Adrenal gland (tissue), 5 donors: ENCODE measurements around the gene KIF2A.

Experiments
- POLR2A ChIP-seq, 2 donors: fragments of 450-650 bp; IDR thresholded peaks; one replicate each; pipeline ENCODE4 v1.6.1; 2017; ENCODE audit warnings: antibody characterized with exemption in 2 of 2, mild to moderate bottlenecking in 2 of 2, moderate library complexity in 1 of 2
- TF ChIP-seq, protein P1 (sequence below), 6 experiments: fragments of 450-650 bp in 4 of 6; fragments of 200-600 bp in 2 of 6; sonication (generic) in 1 of 6; IDR thresholded peaks; 1 replicate in 5 of 6; 2 replicates in 1 of 6; pipeline versions ENCODE4 v1.5.1 to v1.8.0; 2016 to 2021; ENCODE audit warnings: antibody characterized with exemption in 6 of 6, mild to moderate bottlenecking in 2 of 6, moderate library complexity in 1 of 6
- donor health status: DM: no; HTN: no; CAD: no.

DNA sequence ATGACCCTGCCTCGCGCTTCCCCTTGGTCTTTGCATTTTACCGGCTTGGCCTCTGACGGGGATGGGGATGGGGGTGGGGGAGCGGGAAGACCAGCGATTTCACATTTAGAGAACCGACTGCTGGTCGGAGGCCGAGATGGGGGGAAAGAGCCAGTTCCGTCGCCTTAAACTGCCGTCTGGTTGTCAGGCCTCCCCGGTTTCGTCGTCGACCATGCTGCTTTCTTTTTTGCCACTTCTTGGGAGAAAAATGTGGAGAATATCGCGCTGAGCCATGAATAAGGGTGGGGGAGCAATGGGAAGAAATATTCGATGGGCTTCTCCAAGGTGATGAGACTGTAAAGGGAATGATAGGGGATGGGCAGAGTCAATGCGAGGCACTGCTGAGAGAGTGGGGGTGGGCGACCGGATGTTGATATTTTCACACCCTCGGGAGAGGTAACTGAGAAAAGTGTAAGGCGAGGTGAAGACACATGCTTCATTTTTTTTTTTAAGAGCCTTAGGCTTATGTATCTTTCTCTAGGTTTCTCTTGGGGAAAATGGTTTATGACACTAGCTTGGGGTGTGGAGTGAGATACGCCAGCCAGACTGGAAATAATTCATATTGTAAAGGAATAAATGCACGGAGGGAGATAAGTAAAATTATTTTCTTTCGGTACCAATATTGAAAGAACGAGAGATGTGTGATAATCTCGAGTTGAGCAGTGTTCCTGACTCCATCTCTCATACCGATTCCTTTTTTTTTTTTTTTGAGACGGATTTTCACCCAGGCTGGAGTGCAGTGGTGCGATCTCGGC lies 1.1 kb downstream of the KIF2A start:
- TF ChIP-seq, protein P1, sequence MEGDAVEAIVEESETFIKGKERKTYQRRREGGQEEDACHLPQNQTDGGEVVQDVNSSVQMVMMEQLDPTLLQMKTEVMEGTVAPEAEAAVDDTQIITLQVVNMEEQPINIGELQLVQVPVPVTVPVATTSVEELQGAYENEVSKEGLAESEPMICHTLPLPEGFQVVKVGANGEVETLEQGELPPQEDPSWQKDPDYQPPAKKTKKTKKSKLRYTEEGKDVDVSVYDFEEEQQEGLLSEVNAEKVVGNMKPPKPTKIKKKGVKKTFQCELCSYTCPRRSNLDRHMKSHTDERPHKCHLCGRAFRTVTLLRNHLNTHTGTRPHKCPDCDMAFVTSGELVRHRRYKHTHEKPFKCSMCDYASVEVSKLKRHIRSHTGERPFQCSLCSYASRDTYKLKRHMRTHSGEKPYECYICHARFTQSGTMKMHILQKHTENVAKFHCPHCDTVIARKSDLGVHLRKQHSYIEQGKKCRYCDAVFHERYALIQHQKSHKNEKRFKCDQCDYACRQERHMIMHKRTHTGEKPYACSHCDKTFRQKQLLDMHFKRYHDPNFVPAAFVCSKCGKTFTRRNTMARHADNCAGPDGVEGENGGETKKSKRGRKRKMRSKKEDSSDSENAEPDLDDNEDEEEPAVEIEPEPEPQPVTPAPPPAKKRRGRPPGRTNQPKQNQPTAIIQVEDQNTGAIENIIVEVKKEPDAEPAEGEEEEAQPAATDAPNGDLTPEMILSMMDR (IDR thresholded peaks at IDR 0.05): no peak
- TF ChIP-seq POLR2A (IDR thresholded peaks at IDR 0.05): no peak
